OCI-LY3 (cell line): ENCODE results near the gene ABHD10.

Experiments used
- CTCF ChIP-seq: fragments of 200-600, 300-600 bp; sonication (generic); IDR thresholded peaks from 2 replicates; pipeline ENCODE4 v1.5.1; 2014; ENCODE audit warnings: antibody characterized with exemption, low read length, low read depth
- EZH2phosphoT487 ChIP-seq: fragments of 200-600 bp; shearing (Covaris generic); IDR thresholded peaks from 2 replicates; pipeline ENCODE4 v1.6.1; 2018; ENCODE audit warnings: antibody characterized with exemption, mixed run types, low read depth

- TF ChIP-seq CTCF (no peak), EZH2phosphoT487 (no peak)
Observed at GRCh38 chr3:111993038-111993437, 14.2 kb downstream of the ABHD10 start.
